Stimulated activated naive CD8-positive, alpha-beta T cell treated with anti-CD3 and anti-CD28 coated beads, Interleukin-15, Interleukin-2, amounts not matched to agents 100 U/mL and 50 U/mL, for 24 hours (primary cell): ENCODE data around the gene NCAPG2.
"Not testable (repeated sequence)": the region's sequence is repeated elsewhere in the genome, so short reads cannot be mapped to it uniquely, and the experiment has no call there.

Source experiments
- ATAC-seq: fragments of 150-1000 bp; cut with Tn5 transposase; one replicate; pipeline ENCODE4 v1.10.0; 2021
- DNase-seq: peaks from one replicate; pipeline ENCODE4 v3.0.0; 2021

Gene NCAPG2

GRCh38 chr7:158705234-158705850, 738 bp upstream of the NCAPG2 start:
- ATAC-seq (no peak), DNase-seq (no peak)

- ATAC-seq, DNase-seq: not testable (repeated sequence)
These were observed 703 bp downstream of the NCAPG2 start for GRCh38 chr7:158703679-158704523.

GRCh38 chr7:158702944-158703343, 1.7 kb downstream of the NCAPG2 start:
- ATAC-seq (no peak), DNase-seq (no peak)

- DNase-seq (no peak), ATAC-seq (no peak)
These were observed 2.4 kb downstream of the NCAPG2 start for GRCh38 chr7:158702196-158702595.

- DNase-seq (no peak), ATAC-seq (no peak)
These were observed 4.6 kb downstream of the NCAPG2 start for GRCh38 chr7:158700008-158700407.

GRCh38 chr7:158699341-158699740, 5.3 kb downstream of the NCAPG2 start:
- DNase-seq (no peak), ATAC-seq (no peak)

GRCh38 chr7:158698657-158699195, 5.9 kb downstream of the NCAPG2 start:
- ATAC-seq: no peak
- no peak for DNase-seq

GRCh38 chr7:158697597-158697996, 7.0 kb downstream of the NCAPG2 start:
- DNase-seq, ATAC-seq: not testable (repeated sequence)

- DNase-seq (no peak), ATAC-seq (peak; percentile 55)
These were observed 8.7 kb downstream of the NCAPG2 start for GRCh38 chr7:158695726-158696452.

GRCh38 chr7:158695056-158695455, 9.5 kb downstream of the NCAPG2 start:
- ATAC-seq (no peak), DNase-seq (no peak)

GRCh38 chr7:158694650-158695049, 10.0 kb downstream of the NCAPG2 start:
- ATAC-seq (no peak), DNase-seq (no peak)

GRCh38 chr7:158689488-158689887, 15.1 kb downstream of the NCAPG2 start:
- DNase-seq: no peak
- no peak for ATAC-seq

- no peak for ATAC-seq
These were observed 17.2 kb downstream of the NCAPG2 start for GRCh38 chr7:158687406-158687805.

GRCh38 chr7:158685693-158686092, 18.9 kb downstream of the NCAPG2 start:
- ATAC-seq (no peak), DNase-seq (no peak)

More at GRCh38 chr7:158687406-158687805, 17.2 kb downstream of the NCAPG2 start:
- no peak for DNase-seq

GRCh38 chr7:158684329-158684728, 20.3 kb downstream of the NCAPG2 start:
- ATAC-seq (no peak), DNase-seq (no peak)

- DNase-seq: no peak
- no peak for ATAC-seq
These were observed 21.1 kb downstream of the NCAPG2 start for GRCh38 chr7:158683541-158683940.

GRCh38 chr7:158682456-158682855, 22.1 kb downstream of the NCAPG2 start:
- ATAC-seq (no peak), DNase-seq (no peak)

- DNase-seq (no peak), ATAC-seq (no peak)
These were observed 23.9 kb downstream of the NCAPG2 start for GRCh38 chr7:158680754-158681153.

GRCh38 chr7:158676906-158677305, 27.7 kb downstream of the NCAPG2 start:
- DNase-seq: no peak
- ATAC-seq: no peak

GRCh38 chr7:158676171-158676840, 28.3 kb downstream of the NCAPG2 start:
- DNase-seq: no peak
- no peak for ATAC-seq

GRCh38 chr7:158672975-158673374, 31.6 kb downstream of the NCAPG2 start:
- no peak for ATAC-seq

GRCh38 chr7:158668086-158668485, 36.5 kb downstream of the NCAPG2 start:
- not testable (repeated sequence) for DNase-seq, ATAC-seq

More at GRCh38 chr7:158672975-158673374, 31.6 kb downstream of the NCAPG2 start:
- no peak for DNase-seq
